ENCODE data around the gene SRGAP3. TPM values are rescaled to one million over a fixed set of nuclear protein-coding genes. Genes with fewer than 3 reads are reported as not detected.

SRGAP3 gene
- total RNA-seq, 6 experiments from 2014 or later = 1.8 to 5.2 (median 3.1) TPM

DNA sequence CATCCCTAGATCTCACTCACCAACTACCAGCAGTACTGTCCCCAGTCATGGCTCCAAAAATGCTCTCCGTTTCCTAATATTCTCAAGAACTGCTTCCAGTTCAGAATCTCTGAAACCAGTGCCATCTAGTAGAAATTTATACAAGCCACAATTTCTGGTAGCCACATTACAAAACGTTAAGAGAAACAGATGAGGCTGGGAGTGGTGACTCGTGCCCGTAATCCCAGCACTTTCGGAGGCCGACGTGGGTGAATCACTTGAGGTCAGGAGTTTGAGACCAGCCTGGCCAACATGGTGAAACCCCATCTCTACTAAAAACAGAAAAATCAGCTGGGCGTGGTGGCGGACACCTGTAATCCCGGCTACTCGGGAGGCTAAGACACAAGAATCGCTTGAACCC is 207.8 kb downstream of the SRGAP3 start:
- Histone ChIP-seq H3K27me3 (no peaks in the 10 kb centered on the region), H3K36me3 (no peaks in the 10 kb centered on the region), H3K4me1 (no peaks in the 10 kb centered on the region), H3K27ac (no peak overlapping the region), H3K9me3 (no peaks in the 10 kb centered on the region), H3K4me3 (no peak overlapping the region)
- no peak for DNase-seq
- no peak for TF ChIP-seq POLR2A (IDR thresholded peaks at IDR 0.05)
- TF ChIP-seq, protein P1, sequence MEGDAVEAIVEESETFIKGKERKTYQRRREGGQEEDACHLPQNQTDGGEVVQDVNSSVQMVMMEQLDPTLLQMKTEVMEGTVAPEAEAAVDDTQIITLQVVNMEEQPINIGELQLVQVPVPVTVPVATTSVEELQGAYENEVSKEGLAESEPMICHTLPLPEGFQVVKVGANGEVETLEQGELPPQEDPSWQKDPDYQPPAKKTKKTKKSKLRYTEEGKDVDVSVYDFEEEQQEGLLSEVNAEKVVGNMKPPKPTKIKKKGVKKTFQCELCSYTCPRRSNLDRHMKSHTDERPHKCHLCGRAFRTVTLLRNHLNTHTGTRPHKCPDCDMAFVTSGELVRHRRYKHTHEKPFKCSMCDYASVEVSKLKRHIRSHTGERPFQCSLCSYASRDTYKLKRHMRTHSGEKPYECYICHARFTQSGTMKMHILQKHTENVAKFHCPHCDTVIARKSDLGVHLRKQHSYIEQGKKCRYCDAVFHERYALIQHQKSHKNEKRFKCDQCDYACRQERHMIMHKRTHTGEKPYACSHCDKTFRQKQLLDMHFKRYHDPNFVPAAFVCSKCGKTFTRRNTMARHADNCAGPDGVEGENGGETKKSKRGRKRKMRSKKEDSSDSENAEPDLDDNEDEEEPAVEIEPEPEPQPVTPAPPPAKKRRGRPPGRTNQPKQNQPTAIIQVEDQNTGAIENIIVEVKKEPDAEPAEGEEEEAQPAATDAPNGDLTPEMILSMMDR (IDR thresholded peaks at IDR 0.05) = no peak
- intact Hi-C loops (cut with DNase I) = no loop called here
- ATAC-seq = no peak
- 71% methylated on average over 8 of the region's 12 CpGs for WGBS (ENCODE audit: insufficient coverage, low coverage, low lambda C conversion rate, missing lambda C conversion rate)

DNA sequence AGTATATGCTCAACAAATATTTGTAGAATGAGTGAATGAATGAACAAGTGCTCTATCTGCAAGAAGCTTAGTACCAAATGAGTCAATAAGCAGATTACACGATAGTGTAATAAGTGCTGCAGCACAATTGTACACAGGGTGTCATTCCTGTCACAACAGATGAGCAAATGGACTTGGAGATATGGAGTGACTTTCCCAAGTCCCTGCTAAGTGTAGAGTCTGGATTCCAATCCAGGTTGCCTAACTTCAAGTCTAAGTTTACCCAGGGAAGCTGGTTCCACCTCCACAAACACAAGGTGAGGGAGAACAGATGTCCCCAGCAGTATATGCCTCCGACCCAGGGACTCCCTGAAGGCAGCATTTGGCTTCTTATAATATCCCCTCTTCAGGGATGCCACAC is 208.4 kb downstream of the SRGAP3 start:
- Histone ChIP-seq H3K4me3 (no peak overlapping the region), H3K4me1 (no peaks in the 10 kb centered on the region), H3K27me3 (no peaks in the 10 kb centered on the region), H3K36me3 (no peaks in the 10 kb centered on the region), H3K9me3 (no peaks in the 10 kb centered on the region), H3K27ac (no peak overlapping the region)
- WGBS (ENCODE audit: insufficient coverage, low coverage, low lambda C conversion rate, missing lambda C conversion rate) = 55% methylated on average over 1 of the region's 2 CpGs
- no peak for TF ChIP-seq POLR2A (IDR thresholded peaks at IDR 0.05)
- ATAC-seq (no peak), DNase-seq (no peak)
- intact Hi-C loops (cut with DNase I) = no loop called here

DNA sequence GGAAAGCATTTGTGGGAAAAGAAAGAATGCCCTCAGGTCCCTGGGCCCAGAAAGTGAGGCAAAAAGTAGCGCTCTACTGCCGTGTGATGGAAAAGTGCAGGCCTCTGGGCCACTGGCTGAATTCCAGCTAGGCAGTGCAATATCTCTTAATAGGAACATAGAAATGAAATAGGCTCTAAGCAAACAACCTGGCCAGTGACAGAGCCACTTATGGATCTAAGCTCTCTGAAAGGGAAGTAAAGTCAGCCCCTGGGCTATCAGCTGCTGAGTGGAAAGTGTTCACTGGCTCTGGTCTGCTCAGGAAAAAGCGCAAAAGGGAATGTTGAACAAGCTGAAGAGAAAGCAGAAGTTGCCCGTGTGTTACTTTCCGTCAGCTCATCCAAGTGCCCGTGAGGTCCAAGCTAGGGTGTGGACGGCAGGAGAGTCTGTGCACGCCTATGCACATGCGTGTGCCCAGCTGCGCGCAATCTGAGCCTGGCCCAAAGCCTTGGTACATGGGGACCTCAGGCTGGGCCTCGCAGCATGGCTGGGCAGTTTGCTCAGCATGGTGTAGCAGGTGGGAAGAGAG is 212.2 kb downstream of the SRGAP3 start:
- Histone ChIP-seq H3K4me3 (no peak overlapping the region), H3K27ac (no peak overlapping the region), H3K9me3 (no peaks in the 10 kb centered on the region), H3K4me1 (no peaks in the 10 kb centered on the region), H3K27me3 (no peaks in the 10 kb centered on the region), H3K36me3 (no peaks in the 10 kb centered on the region)
- TF ChIP-seq, protein P1 (IDR thresholded peaks at IDR 0.05) = no peak
- no peak for TF ChIP-seq POLR2A (IDR thresholded peaks at IDR 0.05)
- WGBS (ENCODE audit: insufficient coverage, low coverage, low lambda C conversion rate, missing lambda C conversion rate) = 79% methylated on average over 5 of the region's 12 CpGs
- intact Hi-C loops (cut with DNase I) = no loop called here
- ATAC-seq = peak; percentile 28 to 51 (median 40)
- no peak for DNase-seq

DNA sequence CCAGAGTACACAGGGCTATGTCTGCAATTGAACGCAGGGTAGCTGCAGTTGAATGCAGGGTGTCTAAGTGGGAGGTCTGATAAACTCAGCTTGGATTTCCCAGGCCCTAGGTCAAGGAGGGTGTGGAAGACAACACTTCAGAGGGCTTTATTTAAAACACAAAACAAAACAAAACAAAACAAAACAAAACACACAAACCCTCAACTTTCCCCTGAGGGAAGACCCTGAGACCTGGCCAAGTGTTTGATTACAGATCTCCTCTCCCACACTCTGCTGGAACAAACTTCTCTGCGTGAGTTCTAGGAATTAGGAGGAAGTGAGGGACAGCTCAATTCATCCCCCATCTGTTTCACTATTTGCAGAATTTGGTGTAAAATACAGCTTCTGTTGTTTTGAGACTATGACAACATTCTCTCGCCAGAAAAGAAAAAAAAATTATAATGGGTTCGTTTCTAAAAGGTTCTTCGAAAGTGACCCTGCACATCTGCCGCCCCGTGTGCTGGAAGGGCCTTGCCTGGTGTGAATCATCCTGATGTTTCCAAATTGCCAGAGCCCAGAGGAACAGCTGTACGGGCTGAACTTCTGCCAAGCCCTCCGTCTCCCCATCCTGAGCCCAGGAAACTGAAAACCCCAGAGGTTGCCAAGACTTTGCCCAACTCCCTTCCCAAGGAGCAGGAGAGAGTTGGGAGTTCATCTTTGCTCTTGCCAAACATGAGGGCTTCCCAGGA is 212.9 kb downstream of the SRGAP3 start:
- peak in 1 of 4 donors; percentile 35 for ATAC-seq
- Histone ChIP-seq H3K9me3 (no peaks in the 10 kb centered on the region), H3K27ac (no peak overlapping the region), H3K4me1 (no peaks in the 10 kb centered on the region), H3K27me3 (no peaks in the 10 kb centered on the region), H3K36me3 (no peaks in the 10 kb centered on the region), H3K4me3 (no peak overlapping the region)
- no peak for DNase-seq
- intact Hi-C loops (cut with DNase I) = no loop called here
- WGBS (ENCODE audit: insufficient coverage, low coverage, low lambda C conversion rate, missing lambda C conversion rate) = 58% methylated on average over 9 of the region's 9 CpGs
- TF ChIP-seq, protein P1 (IDR thresholded peaks at IDR 0.05) = no peak
- TF ChIP-seq POLR2A (IDR thresholded peaks at IDR 0.05) = no peak

DNA sequence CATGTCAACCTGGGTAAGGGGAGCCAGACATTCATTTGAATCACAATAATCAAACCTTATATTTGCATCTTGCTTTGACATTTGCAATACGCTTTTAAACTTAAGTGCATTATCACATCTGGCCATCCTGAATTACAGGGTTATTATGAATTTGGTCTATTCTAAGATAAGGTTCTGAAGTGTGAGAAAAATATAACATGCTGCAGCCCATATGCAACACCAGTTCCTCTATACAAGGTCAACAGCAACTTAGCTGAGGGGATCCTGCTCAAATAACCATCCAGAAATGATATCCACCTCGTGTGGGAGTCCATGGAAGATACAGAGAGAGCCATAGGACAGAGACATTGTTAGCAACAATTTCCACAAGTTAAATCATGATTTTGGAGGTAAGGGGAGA is 213.5 kb downstream of the SRGAP3 start:
- WGBS (ENCODE audit: insufficient coverage, low coverage, low lambda C conversion rate, missing lambda C conversion rate) = 73% methylated on average over 2 of the region's 2 CpGs
- no peak for TF ChIP-seq POLR2A (IDR thresholded peaks at IDR 0.05)
- TF ChIP-seq, protein P1 (IDR thresholded peaks at IDR 0.05) = no peak
- intact Hi-C loops (cut with DNase I) = no loop called here

More for the DNA sequence above, 213.5 kb downstream of the SRGAP3 start:
- Histone ChIP-seq H3K9me3 (no peaks in the 10 kb centered on the region), H3K4me3 (no peak overlapping the region), H3K27me3 (no peaks in the 10 kb centered on the region), H3K36me3 (no peaks in the 10 kb centered on the region), H3K4me1 (no peaks in the 10 kb centered on the region), H3K27ac (no peak overlapping the region)
- ATAC-seq (no peak), DNase-seq (no peak)
